GOT3 (cell line): ENCODE measurements around the gene POLR2I.

Experiments
- DNase-seq: peaks from one replicate; lab custom pipeline; 2025; ENCODE audit warnings: mixed read lengths; lab: John Stamatoyannopoulos, UW

POLR2I gene

GRCh38 chr19:36114721-36115452 is at the start of gene POLR2I:
Gene POLR2I, minus strand, starts transcription at chr19:36114875. Its CDS starts 19 bp downstream, at chr19:36114856.
- peak; percentile 94 for DNase-seq

GRCh38 chr19:36163813-36164212 is 49.1 kb upstream of the POLR2I start:
- DNase-seq = no peak

GRCh38 chr19:36160821-36161596 is 46.3 kb upstream of the POLR2I start:
- no peak for DNase-seq

- no peak for DNase-seq
Measured at GRCh38 chr19:36153126-36153525, 38.5 kb upstream of the POLR2I start.

- DNase-seq = no peak
Measured at GRCh38 chr19:36152352-36153091, 37.8 kb upstream of the POLR2I start, which contains the start of gene COX7A1. Gene COX7A1, minus strand, starts transcription at chr19:36152447. Its CDS starts 40 bp downstream, at chr19:36152407.

GRCh38 chr19:36152019-36152351 is 37.3 kb upstream of the POLR2I start:
- DNase-seq = no peak

- no peak for DNase-seq
Measured at GRCh38 chr19:36151144-36152018, 36.7 kb upstream of the POLR2I start.

- no peak for DNase-seq
Measured at GRCh38 chr19:36150586-36150985, 35.9 kb upstream of the POLR2I start.

- DNase-seq = no peak
Measured at GRCh38 chr19:36149673-36150406, 35.2 kb upstream of the POLR2I start.

GRCh38 chr19:36144624-36145023 is 29.9 kb upstream of the POLR2I start:
- no peak for DNase-seq

- DNase-seq = no peak
Measured at GRCh38 chr19:36142496-36142895, 27.8 kb upstream of the POLR2I start.

- DNase-seq = no peak
Measured at GRCh38 chr19:36142046-36142445, 27.4 kb upstream of the POLR2I start.

- peak; percentile 34 for DNase-seq
Measured at GRCh38 chr19:36141039-36141927, 26.6 kb upstream of the POLR2I start.

- DNase-seq = no peak
Measured at GRCh38 chr19:36140304-36141038, 25.8 kb upstream of the POLR2I start.

GRCh38 chr19:36139473-36140303 is 25.0 kb upstream of the POLR2I start, which contains the start of gene CAPNS1:
Gene CAPNS1, plus strand, starts transcription at chr19:36140066. Its CDS starts 946 bp downstream, at chr19:36141012.
- DNase-seq = peak; percentile 88

- no peak for DNase-seq
Measured at GRCh38 chr19:36139120-36139472, 24.4 kb upstream of the POLR2I start.

- no peak for DNase-seq
Measured at GRCh38 chr19:36136964-36137686, 22.4 kb upstream of the POLR2I start.
